GM21381 (cell line): ENCODE results near the gene SPG11.

Experiments
- ATAC-seq: cut with Tn5 transposase; IDR thresholded peaks from one replicate; pipeline ENCODE4 v1.9.1; 2021; ENCODE audit warnings: mild to moderate bottlenecking, moderate library complexity; ENCODE audit not compliant: unreplicated experiment

The SPG11 gene

DNA sequence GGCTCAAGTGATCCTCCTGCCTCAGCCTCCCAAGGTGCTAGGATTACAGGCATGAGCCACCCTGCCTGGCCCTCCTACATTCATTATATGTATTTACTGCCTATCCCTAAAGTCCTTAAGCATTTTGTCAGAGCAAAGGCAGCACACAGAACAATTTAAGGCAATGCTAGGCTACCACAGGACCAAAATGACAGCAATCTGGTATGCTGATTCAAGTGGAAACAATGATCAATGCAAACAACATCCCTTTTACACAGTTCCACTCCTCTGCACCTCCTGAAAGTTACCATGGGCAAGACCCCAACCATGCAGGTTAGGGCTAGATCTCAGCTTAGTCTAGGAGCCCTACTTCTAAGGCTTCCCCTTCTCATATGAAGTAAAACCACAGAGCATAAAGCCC is 40.3 kb downstream of the SPG11 start:
- no peak for ATAC-seq

DNA sequence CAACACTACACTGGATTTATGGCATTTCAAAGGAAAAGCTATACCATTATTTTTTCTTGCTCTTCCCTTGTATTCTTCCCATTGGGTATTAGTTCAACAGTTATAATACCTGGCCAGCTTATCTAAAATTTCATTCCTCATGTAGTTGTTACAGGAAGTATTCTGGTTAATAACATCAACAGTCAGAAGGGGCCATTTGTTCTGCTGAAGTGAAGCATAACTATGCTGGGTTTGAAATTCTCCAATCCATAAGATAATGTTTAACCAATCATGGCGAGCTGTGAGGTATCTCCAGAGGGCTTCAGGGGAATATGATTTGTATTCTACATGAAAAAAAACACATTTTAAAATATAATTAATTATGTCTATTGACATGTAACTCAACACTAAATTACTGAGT is 43.4 kb downstream of the SPG11 start:
- no peak for ATAC-seq

GRCh38 chr15:44616974-44617373 is 46.5 kb downstream of the SPG11 start:
- ATAC-seq, result no peak

DNA sequence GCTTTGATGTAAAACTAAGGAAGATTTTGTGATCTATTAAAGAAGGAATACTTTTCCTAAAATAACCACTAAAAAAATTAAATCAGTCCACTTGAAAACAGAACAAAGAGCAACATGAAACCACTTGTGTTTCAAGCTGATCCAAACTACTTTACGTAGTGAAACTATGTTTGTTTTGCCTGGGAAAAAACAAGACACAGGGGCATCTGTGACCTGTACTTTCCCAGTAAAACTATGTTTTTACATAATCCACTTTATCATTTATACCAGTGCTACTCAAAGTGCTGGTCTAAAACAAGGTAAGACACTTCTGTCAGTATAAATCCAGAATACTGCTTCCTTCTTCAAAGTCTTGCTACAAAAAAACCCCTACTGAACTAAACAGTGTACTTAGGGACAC is 56.7 kb downstream of the SPG11 start:
- no peak for ATAC-seq

DNA sequence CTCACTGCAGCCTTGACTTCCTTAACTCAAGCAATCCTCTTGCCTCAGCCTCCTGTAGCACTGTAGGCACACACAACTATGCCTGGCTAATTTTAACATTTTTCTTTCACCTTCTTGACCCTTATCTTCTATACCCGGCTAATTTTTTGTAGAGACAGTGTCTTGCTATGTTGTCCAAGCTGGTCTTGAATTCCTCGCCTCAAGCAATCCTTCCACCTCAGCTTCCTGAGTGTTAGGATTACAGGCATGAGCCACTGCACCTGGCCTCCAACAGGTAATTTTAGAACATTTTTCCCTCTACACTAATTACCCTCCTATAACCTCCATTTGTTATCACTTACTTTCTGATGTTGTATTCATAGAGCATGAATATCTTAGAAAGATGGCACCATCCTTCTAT is 60.3 kb downstream of the SPG11 start:
- ATAC-seq, result no peak

GRCh38 chr15:44598892-44599291 is 64.6 kb downstream of the SPG11 start:
- ATAC-seq, result no peak

DNA sequence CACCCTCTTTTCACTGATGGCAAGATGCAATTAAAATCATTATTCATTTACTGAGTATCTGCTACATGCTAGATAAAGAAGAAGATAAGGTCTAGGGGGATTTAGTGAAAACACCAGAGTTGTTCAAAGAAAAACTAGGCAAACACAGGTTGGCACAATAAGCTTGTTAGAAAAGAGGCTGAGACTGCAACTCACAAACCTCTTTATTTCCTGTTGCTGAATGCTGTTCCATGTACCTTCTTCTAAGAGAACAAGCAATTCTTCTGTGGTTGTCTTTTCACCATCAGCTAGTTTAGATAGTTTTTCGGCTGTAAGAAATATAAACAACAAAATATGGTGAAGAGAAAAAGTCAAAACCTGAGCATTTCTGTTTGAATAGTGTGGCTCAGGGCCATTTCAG is 65.4 kb downstream of the SPG11 start:
- ATAC-seq, result no peak

DNA sequence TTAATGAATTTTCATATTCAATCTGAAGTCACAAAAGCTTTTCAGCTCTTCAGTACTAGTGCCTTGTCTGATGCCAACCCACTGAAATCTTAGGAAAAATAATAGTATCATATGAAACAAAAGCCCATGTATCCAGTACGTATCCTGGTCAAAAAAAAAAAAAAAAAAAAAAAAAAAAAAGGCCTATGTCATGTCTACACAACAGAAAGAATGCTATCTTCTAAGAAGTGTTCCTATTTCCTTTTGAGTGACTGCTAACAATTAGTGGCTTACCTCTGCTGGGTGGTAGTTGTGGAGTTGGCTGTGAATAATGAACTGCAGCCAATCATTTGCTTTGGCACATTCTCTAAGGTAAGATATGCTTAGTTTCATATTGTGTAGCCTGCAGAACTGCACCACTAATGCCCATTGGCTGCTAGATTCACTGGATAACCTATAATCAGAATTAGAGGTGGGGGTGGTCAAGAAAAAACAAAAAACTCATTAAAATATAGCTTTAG is 66.9 kb downstream of the SPG11 start:
- ATAC-seq, result no peak

DNA sequence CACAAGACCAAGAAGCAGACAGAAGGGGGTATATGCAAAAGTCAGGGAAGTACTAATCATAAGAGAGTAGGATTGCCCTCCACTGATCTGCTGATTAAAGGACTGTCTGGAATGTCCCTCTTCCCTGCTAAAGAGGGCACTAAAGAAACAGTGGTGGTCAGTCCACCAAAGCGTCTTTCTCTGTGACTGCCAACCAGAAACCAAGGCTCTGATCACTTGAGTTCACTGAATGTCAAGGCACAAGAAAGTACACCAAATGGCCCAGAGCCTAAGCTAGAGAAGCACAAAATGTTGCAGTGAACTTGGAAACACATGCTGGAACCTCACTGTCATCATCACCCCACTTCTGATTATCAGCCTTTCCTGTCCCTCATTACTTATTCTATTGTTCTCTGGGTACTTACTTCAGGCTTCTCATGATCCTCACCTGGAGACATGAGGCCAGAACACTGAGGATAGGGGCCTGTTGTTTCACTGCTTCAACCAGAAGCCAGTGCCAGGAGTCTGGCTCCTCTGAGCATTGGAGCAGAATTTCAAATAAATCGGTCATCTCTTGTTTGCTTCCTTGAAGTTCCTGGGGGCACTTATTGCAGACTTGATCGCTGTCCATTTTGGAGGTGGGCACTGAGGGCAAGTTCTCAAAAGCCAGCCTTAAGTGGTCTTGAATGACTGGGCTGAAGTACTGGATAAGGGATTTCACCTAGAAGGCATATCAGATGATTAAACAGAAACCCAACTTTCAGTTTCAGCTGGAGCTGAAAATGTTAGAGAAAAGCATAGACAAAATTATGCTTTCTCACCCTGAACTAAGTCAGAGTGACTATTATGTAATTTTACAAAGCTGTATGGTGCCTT is 67.6 kb downstream of the SPG11 start:
- no peak for ATAC-seq

DNA sequence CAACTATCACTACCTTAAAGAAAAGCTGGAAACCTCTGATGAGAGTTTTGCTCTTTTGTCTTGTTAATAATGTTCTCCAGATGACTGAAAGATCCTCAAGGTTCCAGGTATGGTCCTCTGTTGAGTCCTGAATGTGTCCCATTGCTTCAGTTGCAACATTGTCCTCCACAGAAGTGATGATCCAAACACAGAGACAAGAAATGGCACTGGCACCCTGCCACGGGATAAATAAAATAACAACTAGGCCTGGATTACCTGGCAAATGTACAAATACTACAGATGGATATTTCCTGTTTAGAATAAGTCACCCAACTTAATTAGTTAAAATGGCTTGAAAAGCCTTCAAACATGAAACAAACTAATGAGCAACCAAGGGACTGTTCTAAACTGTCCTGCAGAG is 68.2 kb downstream of the SPG11 start:
- no peak for ATAC-seq

DNA sequence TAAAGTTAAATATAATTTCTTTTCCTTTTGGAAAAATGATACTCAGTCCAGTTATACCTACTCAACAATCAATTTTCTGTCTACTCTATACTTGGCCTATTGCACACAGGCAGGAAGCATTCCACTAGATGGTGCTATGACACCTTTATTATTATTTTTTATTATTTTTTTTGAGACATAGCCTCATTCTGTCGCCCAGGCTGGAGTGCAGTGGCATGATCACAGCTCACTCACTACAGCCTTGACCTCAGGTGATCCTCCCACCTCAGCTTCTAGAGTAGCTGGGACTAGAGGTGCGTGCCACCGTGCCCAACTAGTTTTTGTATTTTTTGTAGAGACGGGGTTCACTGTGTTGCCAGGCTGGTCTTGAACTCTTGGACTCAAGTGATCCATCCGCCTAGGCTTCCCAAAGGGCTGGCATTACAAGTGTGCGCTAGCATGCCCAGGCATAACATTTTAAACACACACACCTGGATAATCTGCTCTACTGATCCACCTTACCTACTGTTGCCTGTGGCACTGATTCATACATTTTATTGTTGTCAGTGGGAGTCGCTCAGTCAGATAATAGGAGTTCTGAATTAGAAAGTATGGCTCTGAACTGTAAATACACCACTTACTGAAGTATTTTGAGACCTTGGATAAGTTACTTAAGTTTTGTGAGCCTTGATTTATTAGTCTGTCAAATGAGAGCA is 70.3 kb downstream of the SPG11 start:
- ATAC-seq, result no peak

- no peak for ATAC-seq
Measured at GRCh38 chr15:44591326-44591725, 72.1 kb downstream of the SPG11 start.

GRCh38 chr15:44588541-44588940 is 74.9 kb downstream of the SPG11 start:
- no peak for ATAC-seq

GRCh38 chr15:44585633-44586032 is 77.8 kb downstream of the SPG11 start:
- no peak for ATAC-seq

GRCh38 chr15:44584162-44584749 is 79.2 kb downstream of the SPG11 start:
- ATAC-seq, result no peak

- ATAC-seq, result no peak
Measured at GRCh38 chr15:44580105-44580504, 83.4 kb downstream of the SPG11 start.

DNA sequence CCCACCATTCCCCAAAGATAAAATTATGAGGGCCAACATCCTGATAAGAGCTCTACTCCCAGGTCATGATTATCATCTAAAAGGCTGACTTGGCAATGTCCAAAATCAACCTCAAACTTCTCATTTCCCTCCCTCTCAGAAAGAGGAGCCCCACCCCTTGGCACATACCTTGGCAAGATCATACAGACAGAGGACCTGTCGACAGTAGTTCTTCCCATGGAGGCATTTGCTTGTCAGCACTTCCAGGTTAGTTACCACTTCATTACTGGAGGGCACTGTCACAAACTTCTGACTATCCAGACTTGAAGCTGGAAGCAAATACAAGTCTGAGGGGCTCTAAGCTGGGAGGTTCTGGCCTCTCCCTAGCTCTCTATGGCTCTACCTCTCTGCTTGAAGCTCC is 88.7 kb downstream of the SPG11 start:
- ATAC-seq, result no peak

DNA sequence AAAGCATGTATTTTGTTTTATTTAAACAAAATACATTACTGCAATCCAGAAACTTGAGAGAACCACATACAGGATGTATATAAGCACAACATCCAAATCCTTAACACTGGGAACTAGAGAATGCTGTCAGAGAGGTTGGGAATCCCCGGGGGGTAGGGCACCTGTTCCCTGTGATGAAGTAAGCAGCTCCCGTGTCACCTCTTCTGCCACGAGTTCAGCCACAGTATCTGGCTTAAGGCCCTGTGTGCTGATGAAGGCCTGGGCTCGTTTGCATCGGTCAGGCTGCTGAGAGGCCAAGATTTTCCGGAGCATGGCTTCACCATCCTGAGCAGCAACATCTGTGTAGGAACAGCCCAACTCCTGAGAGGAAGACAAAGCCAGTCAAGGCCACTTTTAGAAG is 90.1 kb downstream of the SPG11 start:
- ATAC-seq, result no peak

DNA sequence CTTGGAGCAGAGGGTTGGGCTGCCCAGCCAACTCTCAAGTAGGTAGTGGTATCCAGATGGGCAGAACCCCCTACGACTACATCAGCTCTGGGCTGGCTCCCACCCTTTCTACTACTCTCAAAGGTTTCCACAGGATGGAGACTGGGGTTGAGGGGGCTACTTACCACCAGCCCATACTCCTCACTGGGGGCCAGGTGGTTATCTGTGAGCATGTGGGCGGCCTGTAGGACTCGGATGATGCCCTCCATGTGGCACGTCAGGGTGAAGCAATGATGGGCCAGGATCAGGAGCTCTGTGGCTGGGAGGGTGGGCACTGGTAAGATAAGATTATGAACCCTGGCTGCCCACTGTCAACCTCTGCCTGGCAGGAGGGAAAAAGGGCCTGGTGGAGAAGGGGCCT is 93.1 kb downstream of the SPG11 start:
- no peak for ATAC-seq

DNA sequence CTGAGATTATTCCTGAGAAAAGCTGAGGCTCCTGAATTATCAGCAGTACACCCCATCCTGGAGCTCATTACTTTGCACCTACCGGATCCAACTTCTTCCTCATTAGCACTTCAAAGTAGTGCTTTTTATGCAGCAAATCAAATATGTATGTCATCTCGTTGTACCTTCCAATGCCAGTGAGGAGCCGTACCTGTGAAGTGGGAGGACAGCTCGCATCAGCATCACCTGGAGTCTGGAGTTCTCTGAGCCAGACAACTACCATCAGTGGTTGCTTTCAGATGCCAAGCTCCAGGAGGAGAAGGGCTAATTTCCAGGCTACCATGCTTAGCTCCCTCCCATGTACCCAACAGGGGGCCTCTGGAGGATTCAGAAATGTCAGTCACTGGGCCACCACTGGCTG is 94.1 kb downstream of the SPG11 start:
- no peak for ATAC-seq

- ATAC-seq, result no peak
Measured at GRCh38 chr15:44568338-44568737, 95.1 kb downstream of the SPG11 start.

GRCh38 chr15:44566155-44566540 is 97.3 kb downstream of the SPG11 start:
- no peak for ATAC-seq
